K562 (cell line): Measurements from ENCODE around the gene LIN7A. TPM values are rescaled to one million over a fixed set of nuclear protein-coding genes. Genes with fewer than 3 reads are reported as not detected.

Experiments
- ATAC-seq: fragments of 200-7000 bp; cut with Tn5 transposase; 3 replicates; pipeline ENCODE4 v1.9.1; 2020; ENCODE audit warnings: moderate library complexity
- BruUV-seq: library from RNA; stranded (reverse); fragments of 400-500 nt; replicated peaks from 2 replicates; lab custom pipeline; 2021; lab: Mats Ljungman, UMichigan
- CTCF ChIA-PET: fragments of 300-600 bp; formaldehyde crosslinking; extraction: SDS; loops from one replicate; lab custom pipeline; 2021; ENCODE audit warnings: low intra/inter-chr PET ratio; lab: Yijun Ruan, JAX
- POLR2A ChIA-PET: fragments of 300-600, 350-650 bp; sonication (Branson Sonifier 250); formaldehyde crosslinking; extraction: SDS; loops from one replicate; lab custom pipeline; 2021; ENCODE audit warnings: antibody characterized with exemption, inconsistent platforms; lab: Yijun Ruan, JAX
- DNase-seq, 4 experiments: peaks; one replicate each; pipeline versions ENCODE4 v3.0.0 to v3.0.0-alpha.2; 2011 to 2018; ENCODE audit warnings: low spot score in 3 of 4, mixed read lengths in 3 of 4; ENCODE audit errors: extremely low read depth in 1 of 4
- FAIRE-seq: peaks from 2 replicates; lab custom pipeline; 2011; peaks lifted over from hg19 to GRCh38; lab: Jason Lieb, UNC
- H2AFZ ChIP-seq: 2 replicates; pipeline ENCODE4 v1.6.0; 2011; ENCODE audit warnings: low read depth, low read length, control low read depth, inconsistent platforms
- H3K27ac ChIP-seq: fragments of 200-600 bp; 3 replicates; pipeline ENCODE4 v1.8.0; 2011; ENCODE audit warnings: low read depth, mild to moderate bottlenecking, control low read depth, inconsistent platforms, low read length, moderate library complexity, mixed read lengths; ENCODE audit errors: extremely low read depth
- H3K27me3 ChIP-seq, 2 experiments: fragments of 300-600 bp in 1 of 2; 2 replicates in 1 of 2; 3 replicates in 1 of 2; pipeline versions ENCODE4 v1.6.0 to v1.8.0; 2011; ENCODE audit warnings: inconsistent platforms in 2 of 2, low read length in 2 of 2, mild to moderate bottlenecking in 1 of 2, mixed read lengths in 1 of 2, moderate library complexity in 1 of 2; ENCODE audit not compliant: control insufficient read depth in 2 of 2, insufficient read depth in 2 of 2
- H3K36me3 ChIP-seq: fragments of 300-600 bp; 3 replicates; pipeline ENCODE4 v1.8.0; 2011; ENCODE audit warnings: mild to moderate bottlenecking, low read length, inconsistent platforms; ENCODE audit not compliant: control insufficient read depth, insufficient read depth
- H3K4me1 ChIP-seq, 2 experiments: fragments of 200-600 bp in 1 of 2; replicated peaks in 1 of 2; 2 replicates in 1 of 2; 3 replicates in 1 of 2; pipeline versions ENCODE4 v1.5.1 to v1.8.0; 2011; ENCODE audit warnings: inconsistent platforms in 2 of 2, low read length in 2 of 2, mild to moderate bottlenecking in 1 of 2, mixed read lengths in 1 of 2, moderate library complexity in 1 of 2; ENCODE audit not compliant: control insufficient read depth in 2 of 2, insufficient read depth in 2 of 2
- H3K4me2 ChIP-seq: 2 replicates; pipeline ENCODE4 v1.6.1; 2011; ENCODE audit warnings: low read length, control low read depth, inconsistent platforms, mixed read lengths; ENCODE audit not compliant: insufficient read depth
- H3K4me3 ChIP-seq: fragments of 200-600 bp; sonication (generic), shearing (Covaris generic); 2 replicates; pipeline ENCODE4 v1.5.1; 2016; ENCODE audit warnings: control low read depth, inconsistent platforms
- H3K79me2 ChIP-seq: fragments of 200-600 bp; 3 replicates; pipeline ENCODE4 v1.8.0; 2011; ENCODE audit warnings: low read length, inconsistent platforms; ENCODE audit not compliant: control insufficient read depth, insufficient read depth
- H3K9ac ChIP-seq, 2 experiments: 2 replicates each; pipeline versions ENCODE4 v1.6.0 to v1.6.1; 2011; ENCODE audit warnings: low read depth in 2 of 2, low read length in 2 of 2, control low read depth in 1 of 2, inconsistent platforms in 1 of 2, mild to moderate bottlenecking in 1 of 2, mixed read lengths in 1 of 2; ENCODE audit not compliant: insufficient read depth in 1 of 2
- H3K9me1 ChIP-seq: one replicate; pipeline ENCODE4 v1.6.0; 2011; ENCODE audit warnings: inconsistent platforms, mild to moderate bottlenecking, low read length, moderate library complexity; ENCODE audit not compliant: control insufficient read depth, insufficient read depth
- H3K9me3 ChIP-seq: replicated peaks from 2 replicates; pipeline ENCODE4 v1.5.1; 2011; ENCODE audit warnings: low read depth, low read length, inconsistent platforms; ENCODE audit not compliant: control insufficient read depth, insufficient read depth
- H4K20me1 ChIP-seq: replicated peaks from 2 replicates; pipeline ENCODE4 v1.6.1; 2011; ENCODE audit warnings: low read length, inconsistent platforms, mixed read lengths; ENCODE audit not compliant: control insufficient read depth, insufficient read depth
- BCL6 ChIP-seq: fragments of 250-450 bp; sonication (Bioruptor Pico); IDR thresholded peaks from 2 replicates; pipeline ENCODE4 v1.4.0; 2020
- BCOR ChIP-seq: fragments of 450-650 bp; IDR thresholded peaks from 2 replicates; pipeline ENCODE4 v1.6.1; 2016
- BHLHE40 ChIP-seq: IDR thresholded peaks from 2 replicates; pipeline ENCODE4 v1.6.1; 2011; ENCODE audit warnings: low read length, improper control_type of control experiment
- ELF4 ChIP-seq: fragments of 450-650 bp; formaldehyde crosslinking; IDR thresholded peaks from 2 replicates; pipeline ENCODE4 v1.4.0; 2022; ENCODE audit warnings: missing genetic modification characterization
- ETS2 ChIP-seq: IDR thresholded peaks from 2 replicates; pipeline ENCODE4 v1.6.1; 2016; ENCODE audit warnings: borderline replicate concordance, missing genetic modification characterization, mild to moderate bottlenecking, moderate library complexity, missing compliant biosample characterization; ENCODE audit not compliant: poor library complexity, severe bottlenecking
- POLR2AphosphoS5 ChIP-seq: IDR thresholded peaks from 2 replicates; pipeline ENCODE4 v1.6.1; 2011; ENCODE audit warnings: mild to moderate bottlenecking, low read depth, low read length, moderate library complexity; ENCODE audit not compliant: control insufficient read depth, insufficient read depth
- SLC30A9 ChIP-seq: fragments of 250-450 bp; sonication (Bioruptor Pico); IDR thresholded peaks from 2 replicates; pipeline ENCODE4 v1.8.0; 2022; ENCODE audit warnings: mild to moderate bottlenecking, moderate library complexity
- SMARCA5 ChIP-seq: fragments of 450-650 bp; IDR thresholded peaks from 2 replicates; pipeline ENCODE4 v1.6.1; 2016
- SRSF3 ChIP-seq: fragments of 200-400 bp; formaldehyde crosslinking; IDR thresholded peaks from 2 replicates; pipeline ENCODE4 v1.6.1; 2016; ENCODE audit warnings: mild to moderate bottlenecking, low read length, moderate library complexity; ENCODE audit not compliant: insufficient read depth
- ZNF212 ChIP-seq: fragments of 450-650 bp; formaldehyde crosslinking; IDR thresholded peaks from 2 replicates; pipeline ENCODE4 v1.4.0; 2020; ENCODE audit warnings: mild to moderate bottlenecking
- ZNF589 ChIP-seq: fragments of 200-800 bp; sonication (Bioruptor generic); IDR thresholded peaks from 2 replicates; pipeline ENCODE4 v1.6.1; 2016; ENCODE audit warnings: low read depth, missing genetic modification characterization, missing compliant biosample characterization
- in situ Hi-C: fragments of 300-500 bp; cut with MboI; formaldehyde crosslinking; loops from 4 replicates; pipeline ENCODE4 v1.15.0; 2018; ENCODE audit warnings: inconsistent platforms, mixed read lengths
- intact Hi-C: fragments of 100-400 bp; cut with micrococcal nuclease; formaldehyde crosslinking; loops from 2 replicates; pipeline ENCODE4 v1.14.2; 2022
- polyA plus RNA-seq, 8 experiments: library from polyadenylated mRNA; depleted of rRNA in 4 of 8; stranded (reverse) in 5 of 8; unstranded in 3 of 8; fragments of >200 nt; fragmentation: Nextera tagmentation in 2 of 8; fragmentation: Illumina TruSeq in 1 of 8; extraction: Ambion mirVana in 2 of 8; extraction: Trizol in 1 of 8; gene quantifications; 2 replicates each; pipeline versions ENCODE4 v1.2.1 to v1.2.3, GENCODE V29; 2011 to 2014; ENCODE audit warnings: inconsistent platforms in 1 of 8, missing spikeins in 1 of 8
- total RNA-seq, 7 experiments: library from RNA; depleted of rRNA in 6 of 7; stranded (reverse); fragments of >200 nt in 6 of 7; fragmentation: Illumina TruSeq in 2 of 7; extraction: Trizol in 2 of 7; gene quantifications; 2 replicates each; pipeline versions ENCODE4 v1.2.1 to v1.2.3, GENCODE V29; 2011 to 2021; ENCODE audit warnings: low replicate concordance in 1 of 7
- TF ChIP-seq, protein P1 (sequence below), 2 experiments: fragments of 450-650 bp; IDR thresholded peaks; 2 replicates each; pipeline ENCODE4 v1.6.1; 2016; ENCODE audit warnings: mild to moderate bottlenecking in 2 of 2, borderline replicate concordance in 1 of 2, low read depth in 1 of 2, moderate library complexity in 1 of 2
- TF ChIP-seq, protein P2 (sequence below): fragments of 250-450 bp; sonication (Bioruptor Pico); IDR thresholded peaks from 2 replicates; pipeline ENCODE4 v1.5.0; 2021; ENCODE audit warnings: mild to moderate bottlenecking, moderate library complexity

The LIN7A gene
- total and polyA plus RNA-seq, 9 of the 15 experiments (the other 6 are each of a cell fraction or from before 2014, with no cell fraction given) = not detected

DNA sequence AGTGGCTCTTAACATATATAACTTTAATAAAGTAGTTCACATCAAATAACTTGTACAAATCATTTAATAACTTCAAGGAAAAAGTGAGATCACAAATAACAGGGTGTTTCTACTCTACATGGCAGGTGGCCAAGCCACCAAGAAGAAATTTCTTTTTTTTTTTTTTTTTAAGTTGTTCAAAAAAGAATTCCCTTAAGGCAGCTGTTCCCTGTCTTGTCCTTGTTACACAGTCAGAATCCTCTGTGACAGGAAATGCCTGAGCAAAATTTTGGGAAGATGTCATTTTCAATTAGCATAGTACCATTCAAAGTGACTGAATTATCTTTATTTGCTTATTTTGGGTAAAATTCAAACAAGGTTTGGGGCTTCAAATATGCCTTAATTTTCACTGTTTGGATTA lies 79.4 kb downstream of the LIN7A start:
- no peaks in the 10 kb centered on the region for H3K4me1 ChIP-seq
- H3K9me1 ChIP-seq = no peaks in the 10 kb centered on the region
- BruUV-seq = no TSS peak
- no peaks in the 10 kb centered on the region for H3K9me3 ChIP-seq
- no peak overlapping the region for H2AFZ ChIP-seq
- H3K9ac ChIP-seq = no peak overlapping the region
- no peak overlapping the region for H3K4me2 ChIP-seq
- H4K20me1 ChIP-seq = no peaks in the 10 kb centered on the region
- no peaks in the 10 kb centered on the region for H3K27me3 ChIP-seq
- no peaks in the 10 kb centered on the region for H3K36me3 ChIP-seq
- no peak overlapping the region for H3K27ac ChIP-seq
- ChIA-PET POLR2A (no interaction called here), CTCF (no interaction called here)
- no peak for ATAC-seq
- H3K4me3 ChIP-seq = no peak overlapping the region
- no peaks in the 10 kb centered on the region for H3K79me2 ChIP-seq
- intact Hi-C loops (no loop called here), in situ Hi-C loops (no loop called here)
- DNase-seq = no peak
- no peak for FAIRE-seq
- TF ChIP-seq, protein P1, sequence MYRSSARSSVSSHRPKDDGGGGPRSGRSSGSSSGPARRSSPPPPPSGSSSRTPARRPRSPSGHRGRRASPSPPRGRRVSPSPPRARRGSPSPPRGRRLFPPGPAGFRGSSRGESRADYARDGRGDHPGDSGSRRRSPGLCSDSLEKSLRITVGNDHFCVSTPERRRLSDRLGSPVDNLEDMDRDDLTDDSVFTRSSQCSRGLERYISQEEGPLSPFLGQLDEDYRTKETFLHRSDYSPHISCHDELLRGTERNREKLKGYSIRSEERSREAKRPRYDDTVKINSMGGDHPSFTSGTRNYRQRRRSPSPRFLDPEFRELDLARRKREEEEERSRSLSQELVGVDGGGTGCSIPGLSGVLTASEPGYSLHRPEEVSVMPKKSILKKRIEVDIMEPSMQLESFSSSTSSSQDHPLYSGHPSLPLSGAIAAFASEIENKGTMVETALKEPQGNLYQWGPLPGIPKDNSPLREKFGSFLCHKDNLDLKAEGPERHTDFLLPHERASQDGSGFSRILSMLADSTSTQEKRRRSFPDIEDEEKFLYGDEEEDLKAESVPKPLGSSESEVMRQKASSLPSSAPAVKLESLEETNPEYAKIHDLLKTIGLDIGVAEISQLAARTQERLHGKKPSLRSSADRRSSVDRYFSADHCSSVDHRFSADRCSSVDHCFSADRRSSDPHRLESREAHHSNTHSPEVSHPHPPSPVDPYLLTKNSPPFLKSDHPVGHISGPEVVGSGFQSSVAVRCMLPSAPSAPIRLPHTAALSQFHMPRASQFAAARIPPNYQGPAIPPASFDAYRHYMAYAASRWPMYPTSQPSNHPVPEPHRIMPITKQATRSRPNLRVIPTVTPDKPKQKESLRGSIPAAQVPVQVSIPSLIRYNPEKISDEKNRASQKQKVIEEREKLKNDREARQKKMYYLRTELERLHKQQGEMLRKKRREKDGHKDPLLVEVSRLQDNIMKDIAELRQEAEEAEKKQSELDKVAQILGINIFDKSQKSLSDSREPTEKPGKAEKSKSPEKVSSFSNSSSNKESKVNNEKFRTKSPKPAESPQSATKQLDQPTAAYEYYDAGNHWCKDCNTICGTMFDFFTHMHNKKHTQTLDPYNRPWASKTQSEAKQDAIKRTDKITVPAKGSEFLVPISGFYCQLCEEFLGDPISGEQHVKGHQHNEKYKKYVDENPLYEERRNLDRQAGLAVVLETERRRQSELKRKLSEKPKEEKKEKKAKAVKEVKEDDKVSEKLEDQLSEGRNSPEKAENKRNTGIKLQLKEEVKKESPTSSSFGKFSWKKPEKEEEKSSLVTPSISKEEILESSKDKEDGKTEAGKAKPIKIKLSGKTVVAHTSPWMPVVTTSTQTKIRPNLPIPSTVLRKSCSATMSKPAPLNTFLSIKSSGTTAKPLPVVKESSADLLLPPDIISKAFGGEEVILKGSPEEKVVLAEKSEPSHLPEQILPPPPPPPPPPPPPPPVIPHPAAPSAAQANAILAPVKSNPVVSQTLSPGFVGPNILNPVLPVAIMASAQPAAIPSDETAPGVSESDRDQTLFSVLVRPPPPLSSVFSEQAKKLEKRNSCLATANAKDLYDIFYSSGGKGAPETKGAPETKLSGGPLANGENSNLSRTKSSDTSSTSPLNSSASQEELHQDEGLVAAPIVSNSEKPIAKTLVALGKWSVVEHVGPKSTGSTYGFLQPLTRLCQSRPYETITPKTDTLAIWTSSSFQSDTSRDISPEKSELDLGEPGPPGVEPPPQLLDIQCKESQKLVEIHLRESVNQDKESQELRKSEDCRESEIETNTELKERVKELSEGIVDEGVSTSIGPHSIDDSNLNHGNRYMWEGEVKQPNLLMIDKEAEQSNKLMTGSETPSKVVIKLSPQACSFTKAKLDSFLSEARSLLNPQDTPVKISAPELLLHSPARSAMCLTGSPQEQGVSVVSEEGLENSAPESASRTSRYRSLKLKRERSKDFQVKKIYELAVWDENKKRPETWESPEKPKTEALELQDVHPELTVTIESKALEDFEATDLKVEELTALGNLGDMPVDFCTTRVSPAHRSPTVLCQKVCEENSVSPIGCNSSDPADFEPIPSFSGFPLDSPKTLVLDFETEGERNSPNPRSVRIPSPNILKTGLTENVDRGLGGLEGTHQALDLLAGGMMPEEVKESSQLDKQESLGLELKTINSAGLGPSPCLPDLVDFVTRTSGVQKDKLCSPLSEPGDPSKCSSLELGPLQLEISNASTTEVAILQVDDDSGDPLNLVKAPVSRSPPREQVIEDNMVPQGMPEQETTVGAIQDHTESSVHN (IDR thresholded peaks at IDR 0.05; ENCODE audit: borderline replicate concordance in 1 of 2, low read depth in 1 of 2) = no peak
- no peak for TF ChIP-seq ZNF212 (CRISPR knock-in tag)
- no peak for TF ChIP-seq ZNF589 (CRISPR knock-in tag)
- TF ChIP-seq, protein P2, sequence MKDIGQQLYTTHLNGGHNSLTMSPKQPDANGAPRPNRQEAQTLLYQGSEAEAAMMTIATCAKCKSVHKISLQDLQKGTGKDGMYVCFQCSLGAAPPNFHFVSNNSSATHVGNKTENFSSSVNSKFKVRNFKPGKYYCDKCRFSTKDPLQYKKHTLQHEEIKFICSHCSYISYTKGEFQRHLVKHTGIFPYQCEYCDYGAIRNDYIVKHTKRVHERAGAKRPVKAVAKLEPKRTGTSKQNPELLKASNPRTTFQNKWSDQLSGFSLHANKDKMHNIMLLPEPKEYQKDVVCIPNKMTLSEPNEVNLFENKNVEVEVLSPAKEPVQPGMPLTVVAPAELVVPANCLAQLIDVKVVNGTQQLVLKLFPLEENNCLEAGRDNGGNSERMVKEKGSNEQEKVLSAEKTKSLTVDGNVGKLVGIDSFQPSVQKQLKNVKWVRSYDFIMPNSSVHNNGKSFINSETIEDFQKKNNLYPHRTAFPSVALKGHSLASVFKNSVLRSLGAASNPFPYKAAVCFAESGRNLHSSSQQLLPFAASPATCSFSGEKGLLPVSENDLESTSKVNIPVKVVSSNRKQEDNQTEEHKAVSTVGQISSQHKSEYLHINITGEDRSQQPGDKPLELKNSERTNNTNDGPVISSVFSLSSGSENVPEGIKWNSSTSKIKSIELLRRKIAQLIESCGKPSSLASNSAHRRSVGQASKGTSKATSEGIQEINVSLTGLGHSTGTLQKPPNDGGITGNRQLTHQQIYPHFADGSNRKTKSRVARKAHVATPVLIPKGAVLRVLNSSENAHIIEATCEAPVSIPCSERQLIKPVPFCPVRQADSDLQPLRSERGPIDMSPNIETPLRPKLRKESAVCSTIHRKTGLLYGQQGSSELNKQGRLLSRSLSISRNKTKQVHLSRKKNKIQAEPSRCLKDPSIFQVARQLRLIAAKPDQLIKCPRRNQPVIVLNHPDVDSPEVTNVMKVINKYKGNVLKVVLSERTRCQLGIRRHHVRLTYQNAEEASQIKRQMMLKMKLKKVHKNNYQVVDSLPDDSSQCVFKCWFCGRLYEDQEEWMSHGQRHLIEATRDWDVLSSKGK (CRISPR knock-in tag) = no peak
- TF ChIP-seq BCL6 (CRISPR knock-in tag) = no peak
- no peak for TF ChIP-seq SMARCA5
- TF ChIP-seq ELF4 (CRISPR knock-in tag) = no peak
- TF ChIP-seq ETS2 (tag) = no peak
- no peak for TF ChIP-seq POLR2AphosphoS5
- TF ChIP-seq BHLHE40 = no peak
- TF ChIP-seq SRSF3 = no peak
- TF ChIP-seq SLC30A9 (CRISPR knock-in tag) = no peak
- TF ChIP-seq BCOR = no peak
